Midbrain (tissue), 1 donor: ENCODE data around the gene TRIM25.
"Not testable (repeated sequence)": the region's sequence is repeated elsewhere in the genome, so short reads cannot be mapped to it uniquely, and the experiment has no call there.

Source experiments
- DNase-seq: peaks from one replicate; lab custom pipeline; 2025; lab: John Stamatoyannopoulos, UW

TRIM25 gene, protein sequence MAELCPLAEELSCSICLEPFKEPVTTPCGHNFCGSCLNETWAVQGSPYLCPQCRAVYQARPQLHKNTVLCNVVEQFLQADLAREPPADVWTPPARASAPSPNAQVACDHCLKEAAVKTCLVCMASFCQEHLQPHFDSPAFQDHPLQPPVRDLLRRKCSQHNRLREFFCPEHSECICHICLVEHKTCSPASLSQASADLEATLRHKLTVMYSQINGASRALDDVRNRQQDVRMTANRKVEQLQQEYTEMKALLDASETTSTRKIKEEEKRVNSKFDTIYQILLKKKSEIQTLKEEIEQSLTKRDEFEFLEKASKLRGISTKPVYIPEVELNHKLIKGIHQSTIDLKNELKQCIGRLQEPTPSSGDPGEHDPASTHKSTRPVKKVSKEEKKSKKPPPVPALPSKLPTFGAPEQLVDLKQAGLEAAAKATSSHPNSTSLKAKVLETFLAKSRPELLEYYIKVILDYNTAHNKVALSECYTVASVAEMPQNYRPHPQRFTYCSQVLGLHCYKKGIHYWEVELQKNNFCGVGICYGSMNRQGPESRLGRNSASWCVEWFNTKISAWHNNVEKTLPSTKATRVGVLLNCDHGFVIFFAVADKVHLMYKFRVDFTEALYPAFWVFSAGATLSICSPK

DNA sequence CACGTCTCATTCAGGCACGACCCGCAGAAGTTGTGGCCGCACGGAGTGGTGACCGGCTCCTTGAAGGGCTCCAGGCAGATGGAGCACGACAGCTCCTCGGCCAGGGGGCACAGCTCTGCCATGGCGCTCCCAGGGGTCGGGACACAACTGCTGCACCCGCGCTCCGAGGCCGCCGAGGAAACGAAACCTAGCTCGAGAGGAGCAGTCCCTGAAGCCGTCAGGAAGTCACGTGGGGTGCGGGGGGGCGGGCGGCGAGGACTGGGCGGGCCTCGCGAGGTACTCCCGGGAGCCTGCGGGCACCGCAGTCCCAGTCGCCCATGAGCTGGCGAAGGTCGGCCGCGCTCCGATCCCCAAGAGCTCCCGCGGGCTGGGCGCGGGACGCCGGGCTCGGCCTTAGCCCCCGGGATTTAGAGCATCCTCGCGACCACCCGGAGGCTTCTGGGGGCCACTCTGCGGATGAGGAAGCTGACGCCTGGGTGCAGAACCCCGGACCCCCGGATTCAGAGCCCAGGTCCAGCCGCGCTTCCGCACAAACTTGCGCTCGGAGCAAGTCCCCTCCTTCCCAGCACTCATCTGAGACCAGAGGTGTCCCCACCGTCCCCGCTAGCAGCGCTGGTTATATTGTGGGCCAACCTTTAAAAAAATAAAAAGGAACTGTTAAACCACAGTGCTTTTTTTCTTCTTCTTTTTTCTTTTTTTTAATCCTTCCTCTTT, at the start of gene TRIM25:
Gene TRIM25 (minus strand): TSS at position 183 of the 714 bp plus-strand sequence. CDS start 61 bp downstream, at position 122.
- DNase-seq, result peak; percentile 66

- DNase-seq, result peak; percentile 93
Measured at GRCh38 chr17:56960596-56961538, 47.0 kb upstream of the TRIM25 start, which contains the start of gene COIL. TSS of gene COIL (minus strand) at chr17:56961050. CDS start at chr17:56961019, 31 bp downstream.

- DNase-seq, result no peak
Measured at GRCh38 chr17:56956992-56957391, 43.1 kb upstream of the TRIM25 start.

- DNase-seq, result no peak
Measured at GRCh38 chr17:56949595-56949994, 35.7 kb upstream of the TRIM25 start.

DNA sequence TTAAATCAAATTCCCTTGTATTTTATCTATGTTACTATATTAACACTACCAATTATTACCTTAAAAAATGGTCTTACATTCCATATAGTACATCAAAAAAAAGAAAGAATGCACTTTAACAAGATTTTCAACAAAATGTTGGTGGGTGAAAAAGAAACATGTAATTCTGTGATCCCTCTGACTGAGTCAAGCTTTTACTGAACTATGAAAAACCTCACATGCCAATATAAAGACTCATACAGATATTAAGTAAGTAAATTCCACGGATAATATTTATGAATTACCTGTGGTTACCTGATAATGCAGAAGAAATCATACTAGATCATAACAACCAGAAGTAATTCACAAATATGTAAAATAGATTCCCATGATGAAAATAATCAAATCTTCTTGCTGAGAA, 34.6 kb upstream of the TRIM25 start:
- no peak for DNase-seq

DNA sequence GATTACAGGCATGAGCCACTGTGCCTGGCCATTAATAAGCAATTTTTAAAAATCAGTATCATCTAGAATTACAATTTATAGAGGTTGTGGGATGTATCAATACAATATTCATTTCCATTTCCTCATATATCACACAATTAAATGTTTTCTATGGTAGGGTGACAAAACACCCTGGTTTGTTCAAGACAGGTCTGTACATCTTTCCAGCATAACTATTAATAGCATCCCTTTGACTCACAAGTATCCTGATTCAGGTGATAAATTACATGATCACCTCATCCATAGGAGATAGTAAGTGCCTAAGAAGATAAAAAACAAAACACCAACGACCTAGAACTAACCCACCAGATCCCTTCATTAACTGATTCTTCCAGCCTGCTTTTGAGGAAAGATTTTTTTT, 33.9 kb upstream of the TRIM25 start:
- no peak for DNase-seq

GRCh38 chr17:56945938-56946505, 32.2 kb upstream of the TRIM25 start:
- DNase-seq, result no peak

- DNase-seq, result no peak
Measured at GRCh38 chr17:56943505-56944125, 29.8 kb upstream of the TRIM25 start.

DNA sequence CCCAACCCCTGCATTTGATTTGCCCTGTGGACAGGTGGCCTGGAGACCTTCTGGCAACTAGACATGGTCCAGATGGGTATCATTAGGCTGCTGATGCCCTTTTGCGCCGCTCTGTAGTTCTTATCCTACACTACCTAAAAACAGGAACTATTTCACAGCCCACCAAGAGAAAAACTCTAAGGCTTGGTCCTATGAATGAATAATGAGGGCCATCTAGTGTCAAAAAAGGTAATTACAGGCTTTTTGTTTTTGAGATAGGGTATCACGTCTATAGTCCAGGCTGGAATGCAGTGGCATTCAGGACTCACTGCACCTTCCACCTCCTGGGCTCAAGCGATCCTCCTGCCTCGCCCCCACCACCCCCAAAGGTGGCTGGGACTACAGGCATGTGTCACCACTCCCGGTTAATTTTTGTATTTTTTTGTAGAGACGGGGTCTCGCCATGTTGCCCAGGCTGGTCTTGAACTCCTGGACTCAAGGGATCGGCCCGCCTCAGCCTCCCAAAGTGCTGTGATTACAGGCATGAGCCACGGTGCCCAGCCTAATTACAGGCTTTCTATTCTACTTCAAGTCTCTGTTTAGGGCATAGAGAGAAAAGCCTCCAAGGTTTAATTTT, 26.1 kb upstream of the TRIM25 start:
- DNase-seq, result peak; percentile 32

- DNase-seq, result not testable (repeated sequence)
Measured at GRCh38 chr17:56938206-56938605, 24.4 kb upstream of the TRIM25 start.

DNA sequence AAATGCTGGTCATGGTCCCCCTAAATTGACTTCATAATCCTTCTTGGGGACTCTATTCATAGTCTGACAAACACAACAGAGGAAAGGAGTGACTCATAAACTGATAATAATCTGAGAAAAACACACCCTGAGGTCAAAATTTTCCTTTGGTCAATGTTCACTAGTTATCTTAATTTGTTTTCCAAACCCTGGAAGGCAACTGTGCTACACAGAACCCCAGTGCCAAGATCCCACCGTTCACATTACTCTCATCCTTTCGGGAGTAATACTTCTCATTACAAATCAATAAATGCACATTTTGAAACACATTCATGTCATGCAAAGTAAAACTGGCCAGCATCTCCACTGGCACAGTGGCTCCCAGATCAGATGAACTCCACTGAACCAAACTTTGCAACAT, 23.8 kb upstream of the TRIM25 start:
- no peak for DNase-seq

- DNase-seq, result no peak
Measured at GRCh38 chr17:56936697-56937322, 23.0 kb upstream of the TRIM25 start.

DNA sequence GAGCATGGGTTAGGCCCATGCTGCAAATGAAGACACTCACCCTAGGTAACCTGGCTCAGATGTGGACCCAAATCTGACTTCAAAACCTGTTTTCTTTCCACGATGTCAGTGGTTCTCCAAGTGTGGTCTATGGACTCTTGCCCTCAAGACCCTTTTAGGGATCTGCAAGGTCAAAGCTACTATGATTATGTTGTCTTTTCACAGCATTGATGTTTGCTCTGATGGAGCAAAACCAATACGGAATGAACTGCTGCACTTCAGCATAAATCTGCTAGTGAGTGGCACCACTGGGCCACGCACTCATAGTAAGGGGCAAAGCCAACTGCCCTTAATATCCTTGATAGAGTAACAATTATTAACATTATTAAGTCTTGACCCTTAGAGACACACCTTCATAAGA, 21.6 kb upstream of the TRIM25 start:
- DNase-seq, result no peak

GRCh38 chr17:56934280-56934679, 20.4 kb upstream of the TRIM25 start:
- no peak for DNase-seq

DNA sequence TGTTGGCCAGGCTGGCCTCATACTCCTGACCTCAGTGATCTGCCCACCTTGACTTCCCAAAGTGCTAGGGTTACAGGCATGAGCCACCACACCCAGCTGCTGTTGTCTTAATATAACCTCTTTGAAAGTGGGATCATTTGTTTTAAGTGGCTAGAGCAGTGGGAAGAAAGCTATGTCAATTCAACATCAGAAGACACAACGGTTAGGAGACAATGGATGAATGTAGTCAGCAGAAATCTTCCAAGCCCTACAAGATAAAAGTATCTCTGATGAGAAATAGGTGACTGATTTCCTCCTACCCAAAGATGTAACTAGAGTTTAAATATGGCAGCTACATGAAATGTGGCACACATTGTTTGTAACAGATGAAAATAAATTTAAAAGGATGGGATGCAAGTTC, 20.0 kb upstream of the TRIM25 start:
- DNase-seq, result no peak

GRCh38 chr17:56933151-56933745, 19.4 kb upstream of the TRIM25 start:
- DNase-seq, result no peak

- DNase-seq, result no peak
Measured at GRCh38 chr17:56930739-56931337, 17.0 kb upstream of the TRIM25 start.

DNA sequence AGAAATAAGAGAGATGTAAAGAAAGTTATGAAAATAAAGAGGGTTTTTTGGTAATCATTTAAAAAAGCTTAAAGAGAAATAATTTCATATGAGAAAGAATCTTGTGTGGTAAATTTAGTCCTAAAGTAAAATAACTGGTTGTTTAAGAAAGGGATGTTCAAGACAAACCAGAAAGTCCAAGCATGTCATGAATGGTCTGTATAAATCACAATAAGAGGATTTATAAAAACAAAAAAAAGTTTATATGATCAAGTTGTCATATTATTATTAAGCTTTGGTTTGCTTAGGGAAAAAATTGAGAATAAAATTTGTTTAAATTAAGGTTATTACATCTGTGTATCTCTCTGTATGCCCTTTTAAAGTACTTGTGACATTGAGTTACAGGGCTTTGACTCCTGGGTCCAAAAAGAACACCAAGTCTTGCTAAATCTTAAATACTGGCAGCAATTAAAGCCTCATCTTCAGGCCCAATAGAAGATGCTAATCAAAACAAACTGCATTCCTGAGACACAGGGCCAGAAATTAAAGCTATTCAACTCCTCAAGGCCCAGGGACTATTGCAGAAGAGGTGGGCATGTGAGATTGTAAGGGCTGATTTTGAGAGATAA, 15.6 kb upstream of the TRIM25 start:
- DNase-seq, result no peak

- DNase-seq, result no peak
Measured at GRCh38 chr17:56928586-56928985, 14.7 kb upstream of the TRIM25 start.
